ENCODE data around the gene RWDD2A.

RWDD2A gene

DNA sequence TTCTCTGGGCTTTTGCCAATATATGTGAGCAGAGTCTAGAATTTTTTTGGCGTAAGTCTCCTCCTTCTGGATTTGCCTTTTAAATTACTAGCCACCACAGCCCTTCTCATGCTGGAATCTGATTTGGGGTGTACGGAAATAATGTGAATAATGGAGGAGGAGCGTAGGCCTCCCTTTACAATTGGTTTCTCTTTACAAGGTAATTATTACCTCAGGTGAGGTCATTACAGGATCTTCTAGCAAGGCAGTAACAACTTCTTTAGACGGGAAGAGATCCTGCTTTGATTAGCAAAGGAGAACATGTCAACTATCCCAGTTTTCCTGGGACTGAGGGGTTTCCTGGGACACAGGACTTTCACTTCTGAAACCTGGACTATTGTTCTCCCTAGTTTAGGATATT is 8.9 kb downstream of the RWDD2A start:
- peaks cover 4% of the 10 kb centered on the region for H3K9me3 Mint-ChIP-seq
- no peak overlapping the region for H3K27ac Mint-ChIP-seq
- no peak for DNase-seq
- H3K4me1 Mint-ChIP-seq, result no peaks in the 10 kb centered on the region
- H3K4me3 Mint-ChIP-seq, result no peak overlapping the region
- peaks cover 15% of the 10 kb centered on the region for H3K36me3 Mint-ChIP-seq (ENCODE audit: low read depth)
- TF ChIP-seq, protein P1, sequence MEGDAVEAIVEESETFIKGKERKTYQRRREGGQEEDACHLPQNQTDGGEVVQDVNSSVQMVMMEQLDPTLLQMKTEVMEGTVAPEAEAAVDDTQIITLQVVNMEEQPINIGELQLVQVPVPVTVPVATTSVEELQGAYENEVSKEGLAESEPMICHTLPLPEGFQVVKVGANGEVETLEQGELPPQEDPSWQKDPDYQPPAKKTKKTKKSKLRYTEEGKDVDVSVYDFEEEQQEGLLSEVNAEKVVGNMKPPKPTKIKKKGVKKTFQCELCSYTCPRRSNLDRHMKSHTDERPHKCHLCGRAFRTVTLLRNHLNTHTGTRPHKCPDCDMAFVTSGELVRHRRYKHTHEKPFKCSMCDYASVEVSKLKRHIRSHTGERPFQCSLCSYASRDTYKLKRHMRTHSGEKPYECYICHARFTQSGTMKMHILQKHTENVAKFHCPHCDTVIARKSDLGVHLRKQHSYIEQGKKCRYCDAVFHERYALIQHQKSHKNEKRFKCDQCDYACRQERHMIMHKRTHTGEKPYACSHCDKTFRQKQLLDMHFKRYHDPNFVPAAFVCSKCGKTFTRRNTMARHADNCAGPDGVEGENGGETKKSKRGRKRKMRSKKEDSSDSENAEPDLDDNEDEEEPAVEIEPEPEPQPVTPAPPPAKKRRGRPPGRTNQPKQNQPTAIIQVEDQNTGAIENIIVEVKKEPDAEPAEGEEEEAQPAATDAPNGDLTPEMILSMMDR (IDR thresholded peaks at IDR 0.05), result no peak
- H3K27me3 Mint-ChIP-seq (ENCODE audit: low read depth, poor library complexity), result no peaks in the 10 kb centered on the region

DNA sequence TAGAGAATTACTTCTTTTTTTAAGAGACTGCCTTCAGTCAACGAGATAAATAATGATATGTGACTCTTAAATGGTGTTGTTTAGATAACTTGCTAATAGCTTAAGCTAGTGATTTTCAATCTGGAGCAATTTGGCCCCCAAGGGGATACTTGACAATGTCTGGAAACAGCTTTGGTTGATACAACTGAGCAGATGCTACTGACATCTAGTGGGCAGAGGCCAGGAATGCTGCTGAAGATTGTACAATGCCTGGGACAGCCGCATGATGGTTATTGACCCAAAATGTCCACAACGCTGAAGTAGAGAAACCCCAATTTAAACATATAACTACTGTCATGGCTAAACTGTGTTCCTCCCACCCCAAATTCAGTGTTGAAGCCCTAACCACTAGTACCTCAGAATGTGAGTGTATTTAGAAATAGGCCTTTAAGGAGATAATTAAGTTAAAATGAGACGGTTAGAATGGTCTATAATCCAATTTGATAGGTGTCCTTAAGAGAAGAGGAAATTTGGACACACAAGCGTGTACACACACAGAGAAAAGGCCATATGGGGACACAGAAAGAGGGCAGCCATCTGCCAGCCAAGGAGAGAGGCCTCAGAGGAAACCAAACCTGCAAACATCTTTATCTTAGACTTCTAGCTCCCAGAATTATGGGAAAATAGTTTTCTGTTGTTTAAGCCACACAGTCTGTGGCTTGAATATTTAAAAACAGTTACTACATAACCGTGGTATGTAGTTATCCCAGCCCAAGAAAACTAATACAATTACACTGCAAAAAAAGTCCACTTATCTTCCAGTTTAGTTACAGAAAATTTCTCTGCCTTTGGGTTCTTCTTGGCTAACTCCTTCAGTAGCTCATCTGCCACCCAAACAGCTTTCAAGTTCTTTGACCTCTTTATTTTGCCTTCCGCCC is 22.2 kb downstream of the RWDD2A start:
- DNase-seq, result peak; percentile 53
- Mint-ChIP-seq H3K27ac (no peak overlapping the region), H3K27me3 (ENCODE audit: low read depth, poor library complexity) (no peaks in the 10 kb centered on the region), H3K9me3 (no peaks in the 10 kb centered on the region), H3K36me3 (ENCODE audit: low read depth) (no peaks in the 10 kb centered on the region), H3K4me1 (no peaks in the 10 kb centered on the region), H3K4me3 (no peak overlapping the region)
- TF ChIP-seq, protein P1 (IDR thresholded peaks at IDR 0.05), result peak; percentile 74

DNA sequence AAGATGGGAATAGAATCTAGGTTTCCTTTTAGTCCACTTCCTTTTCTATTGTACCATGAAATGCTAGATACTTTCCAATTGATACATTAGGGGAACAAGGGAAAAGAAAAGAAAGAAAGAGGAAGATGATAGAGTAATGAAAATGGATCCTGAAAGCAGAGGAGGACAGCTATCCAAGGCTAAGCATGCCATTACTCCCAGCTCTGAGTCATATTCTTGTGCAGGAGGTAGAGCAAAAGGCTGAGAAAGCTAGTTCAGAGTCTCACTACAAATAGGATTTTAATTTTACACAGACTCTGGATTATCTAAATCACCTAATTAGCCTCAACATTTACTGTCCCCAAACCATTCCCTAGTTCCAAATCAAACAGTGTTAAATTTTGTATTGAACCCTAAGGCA is 23.6 kb downstream of the RWDD2A start:
- no peaks in the 10 kb centered on the region for H3K9me3 Mint-ChIP-seq
- H3K27me3 Mint-ChIP-seq (ENCODE audit: low read depth, poor library complexity), result no peaks in the 10 kb centered on the region
- H3K4me3 Mint-ChIP-seq, result no peak overlapping the region
- TF ChIP-seq, protein P1 (IDR thresholded peaks at IDR 0.05), result no peak
- DNase-seq, result no peak
- H3K27ac Mint-ChIP-seq, result no peak overlapping the region
- H3K36me3 Mint-ChIP-seq (ENCODE audit: low read depth), result no peaks in the 10 kb centered on the region
- H3K4me1 Mint-ChIP-seq, result no peaks in the 10 kb centered on the region

DNA sequence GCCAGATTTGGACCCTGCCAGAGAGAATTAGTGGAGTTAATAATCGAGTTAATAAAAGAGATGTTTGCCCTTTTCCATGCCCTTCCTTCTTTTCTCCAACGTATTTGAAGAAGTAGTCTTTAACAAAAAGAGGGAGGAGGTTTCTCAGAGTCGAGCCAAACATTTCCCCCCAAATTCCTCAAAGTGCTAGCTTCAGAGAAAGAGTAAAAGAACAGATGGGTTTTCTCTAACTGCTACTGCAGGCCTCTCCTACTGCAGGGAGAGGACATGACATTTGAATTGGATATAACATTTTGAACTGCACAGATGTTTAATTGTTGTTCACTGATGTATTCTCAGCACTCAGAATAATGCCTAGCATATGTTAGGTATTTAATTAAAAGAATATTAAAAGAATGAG is 25.5 kb downstream of the RWDD2A start:
- Mint-ChIP-seq H3K36me3 (ENCODE audit: low read depth) (no peaks in the 10 kb centered on the region), H3K4me1 (no peaks in the 10 kb centered on the region), H3K27me3 (ENCODE audit: low read depth, poor library complexity) (no peaks in the 10 kb centered on the region), H3K4me3 (no peak overlapping the region), H3K27ac (no peak overlapping the region), H3K9me3 (no peaks in the 10 kb centered on the region)
- TF ChIP-seq, protein P1 (IDR thresholded peaks at IDR 0.05), result no peak
- no peak for DNase-seq

DNA sequence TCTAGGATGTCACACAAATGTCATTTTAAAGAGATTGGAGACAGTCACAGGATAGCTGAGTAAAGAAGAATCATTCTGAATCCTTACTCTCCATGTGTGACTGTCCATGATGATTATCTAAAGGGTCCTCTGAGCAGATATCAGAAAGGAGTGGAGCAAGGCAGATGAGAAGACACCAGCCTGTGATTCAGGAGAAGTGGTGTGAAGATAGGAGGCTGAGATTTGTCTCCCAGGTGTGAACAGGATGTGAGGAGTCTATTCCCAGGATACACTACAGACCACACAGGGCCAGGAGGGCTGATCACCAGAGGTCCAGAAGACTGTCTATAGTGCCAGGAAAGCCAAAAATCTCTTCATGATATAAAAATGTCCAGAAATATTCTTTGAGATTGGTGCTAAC is 27.0 kb downstream of the RWDD2A start:
- Mint-ChIP-seq H3K4me3 (no peak overlapping the region), H3K9me3 (no peaks in the 10 kb centered on the region), H3K4me1 (no peaks in the 10 kb centered on the region), H3K27ac (no peak overlapping the region), H3K27me3 (ENCODE audit: low read depth, poor library complexity) (peaks cover 3% of the 10 kb centered on the region), H3K36me3 (ENCODE audit: low read depth) (no peaks in the 10 kb centered on the region)
- TF ChIP-seq, protein P1 (IDR thresholded peaks at IDR 0.05), result no peak
- no peak for DNase-seq

DNA sequence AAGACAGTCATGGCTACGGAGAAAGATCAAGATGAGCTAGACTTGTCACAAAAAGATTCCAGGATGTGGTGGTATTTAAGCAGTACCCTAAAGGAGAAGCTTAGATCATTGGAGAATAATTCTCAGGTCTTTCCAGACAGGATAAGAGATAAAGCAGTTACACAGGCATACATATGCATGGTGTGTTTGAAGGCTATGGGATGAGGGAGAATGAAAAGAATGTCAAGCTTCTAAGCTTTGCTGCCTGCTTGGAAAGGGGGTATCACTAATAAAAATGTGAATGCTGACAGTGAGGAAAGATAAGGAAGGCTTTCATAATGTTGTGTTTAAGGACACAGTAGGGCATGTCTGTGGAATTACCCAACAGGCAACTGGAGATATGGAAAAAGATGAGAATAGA is 28.1 kb downstream of the RWDD2A start:
- H3K27me3 Mint-ChIP-seq (ENCODE audit: low read depth, poor library complexity), result peaks cover 3% of the 10 kb centered on the region
- H3K27ac Mint-ChIP-seq, result no peak overlapping the region
- TF ChIP-seq, protein P1 (IDR thresholded peaks at IDR 0.05), result no peak
- no peaks in the 10 kb centered on the region for H3K4me1 Mint-ChIP-seq
- no peaks in the 10 kb centered on the region for H3K9me3 Mint-ChIP-seq
- H3K4me3 Mint-ChIP-seq, result no peak overlapping the region
- no peaks in the 10 kb centered on the region for H3K36me3 Mint-ChIP-seq (ENCODE audit: low read depth)
- no peak for DNase-seq

Measured in nephron progenitor cell (in vitro differentiated cells).